Sigmoid colon (tissue), 4 donors: ENCODE data around the gene LEPROT.

Source experiments
- EP300 ChIP-seq, 4 donors: sonication (generic); formaldehyde crosslinking; IDR thresholded peaks; one replicate each; pipeline ENCODE4 v1.6.1; 2017; ENCODE audit warnings: antibody characterized with exemption in 4 of 4
- POLR2A ChIP-seq, 2 donors: fragments of 450-650 bp; IDR thresholded peaks; one replicate each; pipeline ENCODE4 v1.6.1; 2016; ENCODE audit warnings: antibody characterized with exemption in 2 of 2, mild to moderate bottlenecking in 2 of 2, moderate library complexity in 2 of 2
- TF ChIP-seq, protein P1 (sequence below), 4 experiments: fragments of 450-650 bp in 3 of 4; fragments of 200-600 bp in 1 of 4; IDR thresholded peaks; one replicate each; pipeline ENCODE4 v1.5.1; 2016 to 2019; ENCODE audit warnings: antibody characterized with exemption in 4 of 4, mild to moderate bottlenecking in 3 of 4, moderate library complexity in 2 of 4

DNA sequence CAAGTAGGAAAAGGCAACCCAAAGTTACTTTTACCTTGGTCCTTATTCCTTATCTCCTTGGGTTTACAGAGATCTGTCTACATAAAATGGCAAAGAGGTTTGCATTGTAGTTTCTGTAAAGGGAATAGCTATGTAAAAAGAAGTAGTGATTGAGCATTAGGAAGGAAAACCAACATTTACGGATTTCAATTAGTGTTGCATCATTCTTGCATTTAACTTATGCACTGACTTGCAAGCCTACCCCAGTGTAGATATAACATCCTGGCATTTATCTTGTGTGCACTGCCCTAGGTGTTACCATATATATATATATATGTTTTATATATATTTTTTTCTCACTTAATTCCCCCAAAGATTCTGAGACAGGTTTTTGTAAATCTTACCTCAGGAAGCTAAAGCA is 3.7 kb upstream of the LEPROT start:
- TF ChIP-seq, protein P1, sequence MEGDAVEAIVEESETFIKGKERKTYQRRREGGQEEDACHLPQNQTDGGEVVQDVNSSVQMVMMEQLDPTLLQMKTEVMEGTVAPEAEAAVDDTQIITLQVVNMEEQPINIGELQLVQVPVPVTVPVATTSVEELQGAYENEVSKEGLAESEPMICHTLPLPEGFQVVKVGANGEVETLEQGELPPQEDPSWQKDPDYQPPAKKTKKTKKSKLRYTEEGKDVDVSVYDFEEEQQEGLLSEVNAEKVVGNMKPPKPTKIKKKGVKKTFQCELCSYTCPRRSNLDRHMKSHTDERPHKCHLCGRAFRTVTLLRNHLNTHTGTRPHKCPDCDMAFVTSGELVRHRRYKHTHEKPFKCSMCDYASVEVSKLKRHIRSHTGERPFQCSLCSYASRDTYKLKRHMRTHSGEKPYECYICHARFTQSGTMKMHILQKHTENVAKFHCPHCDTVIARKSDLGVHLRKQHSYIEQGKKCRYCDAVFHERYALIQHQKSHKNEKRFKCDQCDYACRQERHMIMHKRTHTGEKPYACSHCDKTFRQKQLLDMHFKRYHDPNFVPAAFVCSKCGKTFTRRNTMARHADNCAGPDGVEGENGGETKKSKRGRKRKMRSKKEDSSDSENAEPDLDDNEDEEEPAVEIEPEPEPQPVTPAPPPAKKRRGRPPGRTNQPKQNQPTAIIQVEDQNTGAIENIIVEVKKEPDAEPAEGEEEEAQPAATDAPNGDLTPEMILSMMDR (IDR thresholded peaks at IDR 0.05), result no peak
- TF ChIP-seq POLR2A (IDR thresholded peaks at IDR 0.05) (no peak), EP300 (IDR thresholded peaks at IDR 0.05) (no peak)
